Breast epithelium (tissue), 4 donors: ENCODE results near the gene MICAL3. TPM values are rescaled to one million over a fixed set of nuclear protein-coding genes. Genes with fewer than 3 reads are reported as not detected.

Experiments used
- DNase-seq, 2 donors: peaks; one replicate each; pipeline ENCODE4 v3.0.0-alpha.2; 2019; ENCODE audit warnings: low spot score in 2 of 2
- H3K27ac ChIP-seq, 2 donors: fragments of 200-600 bp; sonication (generic) in 1 of 2; one replicate each; pipeline ENCODE4 v1.5.1; 2016 to 2019; ENCODE audit warnings: mild to moderate bottlenecking in 1 of 2
- H3K27me3 ChIP-seq, 2 donors: fragments of 200-600 bp; sonication (generic) in 1 of 2; one replicate each; pipeline versions ENCODE4 v1.5.1 to v1.6.0; 2017 to 2019; ENCODE audit warnings: control low read depth in 1 of 2, mild to moderate bottlenecking in 1 of 2
- H3K36me3 ChIP-seq: fragments of 200-600 bp; one replicate; pipeline ENCODE4 v1.5.1; 2019
- H3K4me1 ChIP-seq, 2 donors: fragments of 200-600 bp; sonication (generic); one replicate each; pipeline ENCODE4 v1.5.1; 2016 to 2019; ENCODE audit warnings: control low read depth in 1 of 2
- H3K4me3 ChIP-seq, 3 donors: fragments of 200-600 bp; sonication (generic); 1 replicate in 2 of 3; 2 replicates in 1 of 3; pipeline ENCODE4 v1.5.1; 2016 to 2019; ENCODE audit warnings: mild to moderate bottlenecking in 3 of 3, moderate library complexity in 2 of 3
- H3K9me3 ChIP-seq, 2 donors: fragments of 200-600 bp; sonication (generic) in 1 of 2; one replicate each; pipeline ENCODE4 v1.5.1; 2016 to 2019; ENCODE audit warnings: control low read depth in 1 of 2
- POLR2A ChIP-seq: fragments of 450-650 bp; IDR thresholded peaks from one replicate; pipeline ENCODE4 v1.6.1; 2016; ENCODE audit warnings: antibody characterized with exemption, mild to moderate bottlenecking, moderate library complexity
- POLR2AphosphoS5 ChIP-seq, 3 donors: sonication (generic); formaldehyde crosslinking; IDR thresholded peaks; one replicate each; pipeline ENCODE4 v1.6.1; 2017; ENCODE audit warnings: antibody characterized with exemption in 3 of 3
- intact Hi-C: fragments of 100-400 bp; cut with DNase I; formaldehyde crosslinking; loops from one replicate; pipeline ENCODE4 v1.15.1; 2023; ENCODE audit warnings: low total_unique reads
- total RNA-seq, 3 donors: library from RNA; depleted of rRNA; stranded (reverse); fragments of >200 nt; gene quantifications; one replicate each; pipeline ENCODE4 v1.1.0, GENCODE V29; 2016
- TF ChIP-seq, protein P1 (sequence below), 3 donors: fragments of 450-650 bp; IDR thresholded peaks; one replicate each; pipeline ENCODE4 v1.5.1; 2016 to 2017; ENCODE audit warnings: antibody characterized with exemption in 3 of 3, mild to moderate bottlenecking in 3 of 3, moderate library complexity in 3 of 3

Gene MICAL3
- total RNA-seq, 3 donors from 2014 or later: 19.5 to 42.3 (median 34.8) TPM

DNA sequence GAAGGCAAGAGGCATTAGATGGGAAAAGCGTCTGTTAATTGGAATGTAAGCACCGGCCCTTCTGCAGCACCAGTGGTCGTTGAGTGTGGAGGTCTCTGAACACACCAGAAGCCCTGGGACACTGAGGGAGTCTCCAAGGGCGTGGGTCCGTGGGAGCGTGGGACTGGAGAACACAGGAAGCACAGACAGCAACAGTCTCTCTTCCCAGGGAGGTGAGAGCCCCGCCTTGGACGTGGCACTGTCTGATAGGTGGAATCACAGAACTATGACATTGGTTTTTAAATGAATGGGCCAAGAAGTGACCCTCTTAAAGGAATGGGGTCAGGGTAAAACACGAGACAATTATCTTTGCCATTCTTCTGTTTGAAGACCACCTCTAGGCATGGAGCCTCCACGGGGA lies 221.9 kb downstream of the MICAL3 start:
- TF ChIP-seq POLR2AphosphoS5 (IDR thresholded peaks at IDR 0.05) (no peak), POLR2A (no peak)
- TF ChIP-seq, protein P1, sequence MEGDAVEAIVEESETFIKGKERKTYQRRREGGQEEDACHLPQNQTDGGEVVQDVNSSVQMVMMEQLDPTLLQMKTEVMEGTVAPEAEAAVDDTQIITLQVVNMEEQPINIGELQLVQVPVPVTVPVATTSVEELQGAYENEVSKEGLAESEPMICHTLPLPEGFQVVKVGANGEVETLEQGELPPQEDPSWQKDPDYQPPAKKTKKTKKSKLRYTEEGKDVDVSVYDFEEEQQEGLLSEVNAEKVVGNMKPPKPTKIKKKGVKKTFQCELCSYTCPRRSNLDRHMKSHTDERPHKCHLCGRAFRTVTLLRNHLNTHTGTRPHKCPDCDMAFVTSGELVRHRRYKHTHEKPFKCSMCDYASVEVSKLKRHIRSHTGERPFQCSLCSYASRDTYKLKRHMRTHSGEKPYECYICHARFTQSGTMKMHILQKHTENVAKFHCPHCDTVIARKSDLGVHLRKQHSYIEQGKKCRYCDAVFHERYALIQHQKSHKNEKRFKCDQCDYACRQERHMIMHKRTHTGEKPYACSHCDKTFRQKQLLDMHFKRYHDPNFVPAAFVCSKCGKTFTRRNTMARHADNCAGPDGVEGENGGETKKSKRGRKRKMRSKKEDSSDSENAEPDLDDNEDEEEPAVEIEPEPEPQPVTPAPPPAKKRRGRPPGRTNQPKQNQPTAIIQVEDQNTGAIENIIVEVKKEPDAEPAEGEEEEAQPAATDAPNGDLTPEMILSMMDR (IDR thresholded peaks at IDR 0.05): no peak
- H3K4me3 ChIP-seq: no peak overlapping the region
- H3K4me1 ChIP-seq: no peaks in the 10 kb centered on the region
- DNase-seq: no peak
- H3K27ac ChIP-seq: no peak overlapping the region
- intact Hi-C loops: no loop called here
- H3K9me3 ChIP-seq: no peaks in the 10 kb centered on the region
- H3K36me3 ChIP-seq: no peaks in the 10 kb centered on the region
- no peaks in the 10 kb centered on the region for H3K27me3 ChIP-seq

DNA sequence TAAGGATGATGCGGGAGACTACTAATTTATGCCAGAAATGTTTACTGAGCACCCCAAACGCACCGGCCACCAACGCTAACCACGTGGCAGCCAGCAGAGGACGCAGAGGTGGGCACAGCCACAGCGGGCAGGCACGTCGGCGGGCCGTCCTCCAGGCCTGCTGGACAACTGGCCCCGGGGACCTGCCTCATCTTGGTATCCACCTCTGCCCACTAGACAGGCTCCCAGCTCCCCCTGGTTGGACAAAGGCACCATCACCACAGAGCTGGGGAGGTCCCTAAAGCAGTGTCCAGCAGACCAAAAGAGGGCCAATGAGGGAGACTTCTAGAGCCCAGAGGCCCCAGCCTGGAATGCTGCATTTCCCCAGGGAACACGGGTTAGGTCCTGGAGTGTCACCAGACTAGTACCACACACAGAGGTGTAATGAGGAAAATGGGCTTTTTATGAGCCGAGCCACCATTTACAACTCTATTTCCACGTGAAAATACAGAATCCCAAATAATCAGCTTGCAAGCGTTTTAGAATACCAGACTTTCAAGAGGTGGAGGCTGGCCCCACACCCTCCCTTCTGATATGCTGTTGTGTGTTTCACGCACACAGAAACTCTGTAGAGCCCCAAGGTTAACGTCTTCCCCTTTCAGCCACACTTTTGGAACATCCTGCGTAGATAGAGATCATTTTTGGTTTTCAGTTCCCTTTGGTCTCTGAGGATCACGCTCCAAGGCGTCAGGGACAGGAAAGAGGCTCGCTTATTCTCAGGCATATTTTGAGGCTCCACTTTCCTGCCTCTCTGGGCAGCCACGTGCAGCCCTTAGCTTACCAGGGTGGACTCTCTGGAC lies 226.4 kb downstream of the MICAL3 start:
- no peak overlapping the region for H3K27ac ChIP-seq
- TF ChIP-seq POLR2A (no peak), POLR2AphosphoS5 (IDR thresholded peaks at IDR 0.05) (no peak)
- TF ChIP-seq, protein P1 (IDR thresholded peaks at IDR 0.05): no peak
- intact Hi-C loops: no loop called here
- DNase-seq: no peak
- no peaks in the 10 kb centered on the region for H3K27me3 ChIP-seq
- H3K9me3 ChIP-seq: no peaks in the 10 kb centered on the region
- H3K4me3 ChIP-seq: no peak overlapping the region
- H3K36me3 ChIP-seq: no peaks in the 10 kb centered on the region
- no peaks in the 10 kb centered on the region for H3K4me1 ChIP-seq

DNA sequence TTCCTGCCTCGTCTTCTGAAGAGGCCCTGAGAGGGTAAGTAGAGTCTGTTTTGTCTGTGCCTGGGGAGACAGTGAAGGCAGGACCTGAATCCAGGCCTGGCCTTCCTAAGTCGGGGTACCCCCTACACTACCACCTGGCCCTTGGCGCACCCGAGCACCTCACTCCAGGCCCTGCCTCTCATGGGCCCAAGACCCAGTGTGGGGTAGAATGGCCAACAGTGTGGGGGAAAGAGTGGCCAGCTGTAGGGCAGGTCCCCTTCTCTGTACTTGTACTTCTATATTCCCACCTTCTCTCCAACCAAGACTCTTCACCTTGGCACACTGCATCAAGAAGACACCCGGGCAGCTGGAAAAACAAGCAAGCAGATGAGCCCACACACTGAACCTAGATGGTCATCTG lies 227.7 kb downstream of the MICAL3 start:
- Histone ChIP-seq H3K27ac (no peak overlapping the region), H3K27me3 (no peaks in the 10 kb centered on the region), H3K9me3 (no peaks in the 10 kb centered on the region), H3K4me1 (no peaks in the 10 kb centered on the region), H3K4me3 (no peak overlapping the region), H3K36me3 (no peaks in the 10 kb centered on the region)
- TF ChIP-seq, protein P1 (IDR thresholded peaks at IDR 0.05): no peak
- TF ChIP-seq POLR2A (no peak), POLR2AphosphoS5 (IDR thresholded peaks at IDR 0.05) (no peak)
- intact Hi-C loops: no loop called here
- no peak for DNase-seq

DNA sequence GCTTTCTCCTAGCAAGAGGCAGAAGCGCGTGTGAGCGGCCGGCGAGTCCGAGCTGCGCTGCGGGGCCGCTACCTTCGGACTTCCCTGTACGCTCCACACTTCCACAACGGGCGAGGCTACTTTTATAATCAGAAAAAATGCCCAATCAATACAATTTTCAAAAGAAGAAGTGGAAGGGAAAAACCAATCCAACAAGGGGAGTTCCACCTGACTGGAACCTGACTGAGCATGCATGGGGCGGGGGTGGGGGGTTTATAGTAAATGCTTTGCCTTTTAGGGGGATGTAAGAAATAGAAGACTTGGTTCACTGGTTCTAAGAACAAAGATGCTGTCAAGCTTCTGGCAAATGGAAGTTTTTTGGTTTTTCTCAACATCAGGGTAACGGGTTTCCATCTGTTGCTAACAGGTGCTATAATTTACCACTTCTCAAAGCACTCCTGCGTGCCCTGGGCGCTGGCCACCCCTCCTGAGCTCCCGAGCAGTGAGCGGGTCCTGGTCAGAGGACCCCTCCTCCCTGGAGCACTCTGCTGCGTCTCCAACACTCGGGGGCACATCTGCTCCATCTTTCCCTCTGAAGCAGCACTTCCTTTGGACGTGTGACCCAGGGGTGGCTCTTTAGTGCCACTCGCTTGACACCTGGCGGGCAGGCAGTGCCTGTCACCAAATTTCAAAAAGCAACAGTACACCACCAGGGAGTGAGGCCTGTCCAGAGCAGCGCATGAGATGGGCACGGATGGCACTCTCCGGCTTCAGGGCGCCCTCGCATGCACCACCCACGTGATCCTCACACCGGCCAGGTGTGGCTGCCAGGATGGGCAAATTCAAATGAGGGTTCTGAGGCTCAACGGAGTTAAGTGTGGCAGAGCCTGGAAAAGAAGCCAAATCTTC lies 228.5 kb downstream of the MICAL3 start:
- Histone ChIP-seq H3K27me3 (no peaks in the 10 kb centered on the region), H3K4me1 (no peaks in the 10 kb centered on the region), H3K9me3 (no peaks in the 10 kb centered on the region), H3K36me3 (no peaks in the 10 kb centered on the region), H3K27ac (no peak overlapping the region), H3K4me3 (no peak overlapping the region)
- TF ChIP-seq POLR2AphosphoS5 (IDR thresholded peaks at IDR 0.05): no peak
- no peak for DNase-seq
- intact Hi-C loops: no loop called here

DNA sequence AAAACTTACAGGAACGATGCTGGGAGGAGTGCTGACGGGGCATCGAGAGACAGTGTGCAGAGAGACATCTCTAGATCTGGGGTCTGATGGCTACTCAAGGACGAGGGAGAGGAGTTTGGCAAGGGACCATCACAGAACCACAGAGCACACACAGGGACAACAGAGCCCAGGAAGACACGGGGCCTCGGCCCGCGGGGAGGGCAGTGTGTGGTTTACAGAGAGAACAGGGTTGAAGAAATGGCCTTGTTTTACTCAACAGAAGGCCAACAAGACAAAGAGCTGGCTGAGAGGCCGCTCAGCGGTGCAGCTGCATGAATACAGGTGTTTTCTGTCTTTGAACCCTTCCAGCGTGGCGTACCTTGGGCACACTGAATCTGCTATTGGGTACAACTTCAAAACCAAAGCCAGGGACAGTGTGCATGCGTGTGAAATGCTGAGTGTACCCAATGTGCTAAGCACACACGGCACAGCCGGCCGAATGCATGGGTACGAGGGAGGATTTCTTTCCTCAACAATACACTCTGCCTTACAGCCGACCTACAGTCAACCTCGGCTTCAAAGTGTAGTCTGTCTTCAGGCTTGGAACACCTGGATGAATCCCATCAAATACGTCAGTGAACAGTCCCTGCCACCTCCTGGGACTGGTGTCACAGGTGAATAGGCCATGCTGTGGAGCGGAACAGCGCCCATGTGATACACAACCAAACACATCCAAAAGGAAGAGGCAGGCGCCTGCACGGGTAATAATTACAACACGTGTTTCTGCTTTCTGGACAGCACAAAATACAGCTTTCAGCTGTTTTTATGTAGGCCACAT lies 229.4 kb downstream of the MICAL3 start:
- Histone ChIP-seq H3K9me3 (no peaks in the 10 kb centered on the region), H3K4me1 (no peaks in the 10 kb centered on the region), H3K36me3 (no peaks in the 10 kb centered on the region), H3K27ac (no peak overlapping the region), H3K4me3 (no peak overlapping the region), H3K27me3 (no peaks in the 10 kb centered on the region)
- intact Hi-C loops: no loop called here
- DNase-seq: no peak
- no peak for TF ChIP-seq POLR2AphosphoS5 (IDR thresholded peaks at IDR 0.05)
- no peak for TF ChIP-seq POLR2A
- TF ChIP-seq, protein P1 (IDR thresholded peaks at IDR 0.05): no peak
